ENCODE results near the gene GALNS. TPM values are rescaled to one million over a fixed set of nuclear protein-coding genes. Genes with fewer than 3 reads are reported as not detected.

Gene GALNS
- total RNA-seq, 1 donor from 2014 or later, result 62.2 TPM

GRCh38 chr16:88854306-88855111 lies 2.2 kb downstream of the GALNS start:
- Histone ChIP-seq H3K4me1 (peaks cover 13 to 14% of the 10 kb centered on the region in 2 donors), H3K4me3 (no peak overlapping the region), H3K9me3 (no peaks in the 10 kb centered on the region), H3K36me3 (peaks cover 4 to 17% of the 10 kb centered on the region in 2 donors), H3K27ac (no peak overlapping the region), H3K27me3 (no peaks in the 10 kb centered on the region)
- intact Hi-C loops (cut with DNase I), result loop anchor here (5.0 kb wide), 2 partner anchors 192 to 402 kb away; partner anchors contain the start of genes MVD and ZFPM1
- no peak for TF ChIP-seq CTCF (IDR thresholded peaks at IDR 0.05)
- no peak for DNase-seq (ENCODE audit: low spot score in 2 of 2)

GRCh38 chr16:88853325-88853941 lies 3.3 kb downstream of the GALNS start:
- intact Hi-C loops (cut with DNase I), result no loop called here
- no peaks in the 10 kb centered on the region for H3K27me3 ChIP-seq
- no peak for TF ChIP-seq CTCF (IDR thresholded peaks at IDR 0.05)

GRCh38 chr16:88851616-88852015 lies 5.1 kb downstream of the GALNS start:
- H3K4me1 ChIP-seq, result peaks cover 7% of the 10 kb centered on the region in 2 donors
- no peak for TF ChIP-seq CTCF (IDR thresholded peaks at IDR 0.05)
- H3K4me3 ChIP-seq, result no peak overlapping the region
- H3K9me3 ChIP-seq, result no peaks in the 10 kb centered on the region
- intact Hi-C loops (cut with DNase I), result no loop called here
- H3K36me3 ChIP-seq, result peaks cover 2 to 10% of the 10 kb centered on the region in 2 donors
- no peaks in the 10 kb centered on the region for H3K27me3 ChIP-seq
- H3K27ac ChIP-seq, result no peak overlapping the region
- DNase-seq (ENCODE audit: low spot score in 2 of 2), result no peak

More at GRCh38 chr16:88853325-88853941, 3.3 kb downstream of the GALNS start:
- no peak overlapping the region for H3K27ac ChIP-seq
- H3K36me3 ChIP-seq, result peaks cover 0 to 10% of the 10 kb centered on the region in 2 donors
- no peak overlapping the region for H3K4me3 ChIP-seq
- peak in 1 of 2 donors; percentile 69 for DNase-seq (ENCODE audit: low spot score in 2 of 2)
- no peaks in the 10 kb centered on the region for H3K9me3 ChIP-seq
- peaks cover 13 to 14% of the 10 kb centered on the region in 2 donors for H3K4me1 ChIP-seq

GRCh38 chr16:88850531-88851199 lies 6.1 kb downstream of the GALNS start:
- no peaks in the 10 kb centered on the region for H3K9me3 ChIP-seq
- intact Hi-C loops (cut with DNase I), result no loop called here
- H3K27ac ChIP-seq, result no peak overlapping the region
- no peak for DNase-seq (ENCODE audit: low spot score in 2 of 2)
- TF ChIP-seq CTCF (IDR thresholded peaks at IDR 0.05), result no peak
- H3K4me1 ChIP-seq, result peaks cover under 1 to 1% of the 10 kb centered on the region in 2 donors
- H3K36me3 ChIP-seq, result peaks cover 2 to 10% of the 10 kb centered on the region in 2 donors
- no peak overlapping the region for H3K4me3 ChIP-seq
- no peaks in the 10 kb centered on the region for H3K27me3 ChIP-seq

GRCh38 chr16:88848557-88848956 lies 8.2 kb downstream of the GALNS start:
- peaks cover 2 to 10% of the 10 kb centered on the region in 2 donors for H3K36me3 ChIP-seq
- intact Hi-C loops (cut with DNase I), result no loop called here

More at GRCh38 chr16:88848557-88848956, 8.2 kb downstream of the GALNS start:
- Histone ChIP-seq H3K4me1 (no peaks in the 10 kb centered on the region), H3K9me3 (no peaks in the 10 kb centered on the region), H3K4me3 (no peak overlapping the region), H3K27ac (no peak overlapping the region), H3K27me3 (no peaks in the 10 kb centered on the region)
- no peak for DNase-seq (ENCODE audit: low spot score in 2 of 2)
- TF ChIP-seq CTCF (IDR thresholded peaks at IDR 0.05), result no peak

Data from ascending aorta (tissue), 2 donors.